ENCODE results near the gene EDNRB.
"Not testable (repeated sequence)": the region's sequence is repeated elsewhere in the genome, so short reads cannot be mapped to it uniquely, and the experiment has no call there.

The EDNRB gene

GRCh38 chr13:77896977-77897376 lies 21.7 kb downstream of the EDNRB start:
- no peak for DNase-seq (ENCODE audit: low spot score)

GRCh38 chr13:77896536-77896935 lies 22.1 kb downstream of the EDNRB start:
- DNase-seq (ENCODE audit: low spot score) = no peak

GRCh38 chr13:77894743-77895142 lies 23.9 kb downstream of the EDNRB start:
- DNase-seq (ENCODE audit: low spot score) = no peak

GRCh38 chr13:77893066-77893465 lies 25.6 kb downstream of the EDNRB start:
- DNase-seq (ENCODE audit: low spot score) = no peak

DNA sequence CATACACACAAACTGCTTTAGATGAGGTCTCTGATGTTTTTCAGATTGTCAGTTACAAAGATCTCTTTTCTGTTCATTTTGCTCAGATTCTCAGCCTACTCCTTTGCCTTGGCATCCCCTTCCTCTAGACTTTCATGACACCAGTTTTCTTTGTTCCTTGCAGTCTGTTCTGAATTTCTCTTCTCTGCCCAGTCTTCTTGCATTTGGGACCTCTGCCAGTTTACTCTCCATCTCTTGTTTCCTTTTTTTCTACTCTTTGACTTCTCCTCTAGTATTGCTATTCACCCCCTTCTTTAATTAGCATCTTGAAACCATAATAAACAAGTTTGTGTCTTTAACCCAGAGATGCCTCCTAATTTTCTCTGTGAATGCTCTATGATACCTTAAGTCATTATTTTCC lies 26.1 kb downstream of the EDNRB start:
- DNase-seq (ENCODE audit: low spot score) = no peak

GRCh38 chr13:77891486-77891885 lies 27.1 kb downstream of the EDNRB start:
- no peak for DNase-seq (ENCODE audit: low spot score)

GRCh38 chr13:77891041-77891440 lies 27.6 kb downstream of the EDNRB start:
- DNase-seq (ENCODE audit: low spot score) = no peak

DNA sequence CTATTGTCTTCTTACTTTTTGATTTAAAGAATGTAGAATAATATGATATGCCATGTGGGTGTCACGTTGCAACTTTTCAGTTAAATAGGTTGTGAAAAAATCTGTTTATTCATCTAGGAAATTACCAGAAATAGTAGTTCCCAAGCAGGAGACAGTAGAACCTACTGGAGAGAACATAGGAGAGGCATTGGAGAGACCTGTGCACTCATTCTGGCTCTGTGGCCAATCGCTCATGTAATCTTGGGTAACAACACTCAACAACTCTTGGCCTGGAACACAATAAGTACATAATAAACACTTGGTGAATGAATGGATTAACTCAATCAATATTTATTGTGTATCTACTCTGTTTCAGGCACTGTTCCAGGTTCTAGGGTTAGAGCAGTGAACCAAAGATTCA lies 35.3 kb downstream of the EDNRB start:
- no peak for DNase-seq (ENCODE audit: low spot score)

DNA sequence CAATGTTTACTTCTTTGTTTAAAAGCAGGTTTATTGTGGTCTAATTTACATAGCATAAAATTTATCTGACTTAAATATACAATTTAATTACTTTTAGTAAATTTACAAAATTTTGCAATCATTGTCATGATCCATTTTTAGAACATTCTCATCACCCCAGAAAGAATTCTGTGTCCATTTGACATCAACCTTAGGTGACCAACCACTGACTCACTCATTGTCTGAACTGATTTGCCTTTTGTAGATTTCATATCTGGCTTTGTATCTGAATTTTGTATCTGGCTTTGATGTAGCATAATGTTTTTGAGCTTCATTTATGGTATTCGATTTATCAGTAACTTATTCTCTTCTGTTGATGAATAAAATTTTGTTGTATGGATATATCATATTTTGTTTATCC lies 40.4 kb downstream of the EDNRB start:
- DNase-seq (ENCODE audit: low spot score) = no peak

DNA sequence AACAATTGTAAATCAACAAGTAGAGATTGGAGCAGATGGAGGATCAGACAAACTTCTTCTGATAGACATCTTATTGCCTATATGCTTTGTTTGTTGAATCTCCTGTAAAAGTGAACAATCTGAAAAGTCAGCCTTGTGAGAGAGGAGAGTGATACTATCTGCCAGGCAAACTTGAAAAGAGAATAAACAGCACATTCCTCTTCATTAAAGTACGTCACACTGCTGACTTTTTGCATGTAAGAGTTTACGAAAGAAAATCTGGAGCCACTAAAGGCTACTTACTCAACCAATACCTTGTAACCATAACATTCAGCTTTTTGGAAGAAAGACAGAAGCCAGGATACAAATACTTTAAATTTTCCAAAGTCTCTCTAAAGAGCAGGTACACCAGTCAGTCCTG lies 42.5 kb downstream of the EDNRB start:
- no peak for DNase-seq (ENCODE audit: low spot score)

DNA sequence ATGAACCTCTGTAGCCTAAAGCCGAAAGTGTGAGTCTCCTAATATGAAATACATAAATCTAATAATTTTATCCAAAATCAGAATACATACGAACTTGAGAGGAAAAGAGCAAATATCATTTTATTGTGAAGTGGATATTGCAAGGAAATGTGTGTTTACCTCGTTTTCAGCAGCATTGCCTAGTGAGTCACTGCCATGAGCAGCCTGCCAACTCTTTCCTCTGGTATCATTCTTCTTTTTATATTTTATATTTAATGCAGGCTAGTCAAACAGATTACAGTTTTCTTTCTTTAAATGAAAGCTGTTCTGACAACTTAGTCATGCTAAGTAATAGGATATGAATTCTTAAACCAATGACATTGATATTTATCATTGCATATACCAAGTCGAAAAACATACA lies 44.2 kb downstream of the EDNRB start:
- no peak for DNase-seq (ENCODE audit: low spot score)

- no peak for DNase-seq (ENCODE audit: low spot score)
These were observed 45.6 kb downstream of the EDNRB start for GRCh38 chr13:77872995-77873394.

DNA sequence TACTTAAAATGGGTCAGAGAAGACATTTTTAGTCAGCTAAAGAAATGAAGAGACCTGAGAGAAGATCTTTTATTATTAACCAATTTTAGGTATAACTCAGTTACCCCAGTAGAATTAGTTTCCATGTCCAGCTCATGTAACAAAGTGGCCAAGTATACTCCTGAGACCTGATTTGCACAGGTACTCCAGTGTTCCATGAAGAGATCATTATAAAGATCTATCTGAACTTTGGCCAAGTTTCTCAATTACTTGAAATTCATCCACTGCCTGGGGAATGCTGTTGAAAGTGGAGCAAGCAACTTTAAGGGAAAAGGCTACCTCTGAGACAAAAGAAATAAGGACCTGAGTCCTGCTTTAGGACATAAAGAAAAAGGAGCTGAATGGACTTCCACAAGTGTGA lies 47.0 kb downstream of the EDNRB start:
- no peak for DNase-seq (ENCODE audit: low spot score)

DNA sequence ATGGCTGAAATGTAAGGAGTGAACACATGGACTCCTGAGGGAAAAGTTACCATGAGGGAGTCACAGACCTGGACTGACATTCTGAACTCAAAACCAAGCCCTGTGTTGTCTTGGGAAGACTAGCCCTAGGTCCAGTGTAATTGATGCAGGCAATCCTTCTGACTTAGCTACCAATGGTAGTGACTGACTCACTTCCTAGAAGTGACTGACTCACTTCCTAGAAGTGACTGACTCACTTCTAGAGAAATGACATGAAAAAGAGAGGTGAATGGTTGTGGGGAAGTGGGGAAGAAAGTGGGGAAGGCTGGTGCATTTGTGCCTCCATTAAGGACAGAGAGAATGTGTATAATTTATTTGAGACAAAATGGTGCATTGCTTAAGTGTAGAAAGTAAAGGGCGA lies 49.9 kb downstream of the EDNRB start:
- no peak for DNase-seq (ENCODE audit: low spot score)

- no peak for DNase-seq (ENCODE audit: low spot score)
These were observed 51.7 kb downstream of the EDNRB start for GRCh38 chr13:77866971-77867370.

GRCh38 chr13:77865622-77866021 lies 53.0 kb downstream of the EDNRB start:
- no peak for DNase-seq (ENCODE audit: low spot score)

DNA sequence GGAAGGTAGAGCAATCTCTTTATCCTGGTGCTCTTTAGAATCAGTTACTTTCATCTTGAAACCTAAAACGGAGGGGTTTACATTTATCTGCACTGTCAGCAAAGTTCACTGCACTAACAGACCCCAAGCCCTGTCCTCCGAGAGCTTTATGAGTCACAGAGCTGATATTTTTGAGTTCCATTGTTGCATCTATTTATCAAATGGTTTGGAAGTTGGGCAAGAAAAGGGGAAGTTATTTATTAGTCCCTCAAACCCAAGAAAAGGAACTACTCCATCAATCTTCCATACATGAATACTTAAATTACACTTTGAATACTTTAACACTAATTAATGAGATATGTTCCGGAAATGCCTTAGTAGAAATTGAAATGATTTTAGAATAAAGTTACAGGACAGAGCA lies 55.5 kb downstream of the EDNRB start:
- DNase-seq (ENCODE audit: low spot score) = no peak

DNA sequence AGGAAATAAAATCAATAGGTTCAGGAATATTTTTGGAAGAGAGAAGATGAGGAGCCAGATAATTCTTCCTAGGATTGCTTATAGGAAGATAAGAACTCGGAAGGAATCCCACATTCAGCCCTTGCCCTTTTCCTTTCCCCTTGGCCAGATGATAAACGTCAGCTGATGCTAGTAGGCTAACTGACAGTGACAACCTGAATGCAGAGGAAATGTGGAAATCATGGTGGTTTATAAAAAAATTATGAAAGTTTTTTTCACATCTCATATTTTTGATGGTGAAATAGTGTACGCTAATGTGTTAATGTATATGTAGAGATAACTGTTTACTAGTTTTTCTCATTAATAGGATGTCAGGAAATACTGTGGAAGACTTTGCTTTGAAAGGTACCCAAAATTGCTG lies 56.9 kb downstream of the EDNRB start:
- no peak for DNase-seq (ENCODE audit: low spot score)

DNA sequence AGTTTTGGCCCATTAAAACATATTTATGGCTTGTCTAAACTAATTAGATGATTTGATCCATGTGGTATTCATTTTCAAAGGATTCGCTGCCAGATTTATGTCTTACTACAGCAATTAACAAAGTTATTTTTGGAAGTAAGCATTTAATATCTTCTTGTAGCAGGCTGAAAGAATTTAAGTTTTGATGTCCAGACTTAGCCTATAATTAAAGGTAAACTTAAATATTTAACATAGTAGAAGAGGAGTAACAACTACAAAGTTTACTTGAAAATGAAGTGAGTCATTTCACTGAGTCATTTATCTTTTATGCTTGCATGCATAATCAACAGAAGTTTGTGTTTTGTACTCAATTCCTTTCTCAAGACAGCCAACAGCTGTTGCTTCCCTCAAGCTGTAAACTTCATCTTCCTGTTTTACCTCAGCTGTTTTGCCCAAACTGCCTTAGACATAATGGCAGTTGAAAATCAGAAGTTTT lies 58.1 kb downstream of the EDNRB start:
- no peak for DNase-seq (ENCODE audit: low spot score)

DNA sequence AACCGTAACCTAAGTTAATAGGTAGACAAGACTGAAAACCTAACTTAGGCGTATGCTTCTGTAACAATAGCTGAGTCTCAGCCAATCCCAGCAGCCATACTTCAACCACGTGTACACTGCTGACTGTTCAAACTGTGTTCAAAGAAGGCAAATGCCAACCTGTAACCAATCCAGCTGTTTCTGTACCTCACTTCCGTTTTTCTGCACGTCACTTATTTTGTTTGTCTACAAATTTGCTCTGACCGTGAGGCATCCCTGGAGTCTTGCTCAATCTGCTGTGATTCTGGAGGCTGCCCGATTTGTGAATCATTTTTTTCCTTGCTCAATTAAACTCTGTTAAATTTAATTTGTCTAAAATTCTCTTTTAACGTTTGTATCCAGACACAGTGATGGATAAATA lies 59.2 kb downstream of the EDNRB start:
- DNase-seq (ENCODE audit: low spot score) = no peak

GRCh38 chr13:77857531-77858209 lies 61.0 kb downstream of the EDNRB start:
- no peak for DNase-seq (ENCODE audit: low spot score)

GRCh38 chr13:77853703-77854102 lies 64.9 kb downstream of the EDNRB start:
- DNase-seq (ENCODE audit: low spot score) = no peak

DNA sequence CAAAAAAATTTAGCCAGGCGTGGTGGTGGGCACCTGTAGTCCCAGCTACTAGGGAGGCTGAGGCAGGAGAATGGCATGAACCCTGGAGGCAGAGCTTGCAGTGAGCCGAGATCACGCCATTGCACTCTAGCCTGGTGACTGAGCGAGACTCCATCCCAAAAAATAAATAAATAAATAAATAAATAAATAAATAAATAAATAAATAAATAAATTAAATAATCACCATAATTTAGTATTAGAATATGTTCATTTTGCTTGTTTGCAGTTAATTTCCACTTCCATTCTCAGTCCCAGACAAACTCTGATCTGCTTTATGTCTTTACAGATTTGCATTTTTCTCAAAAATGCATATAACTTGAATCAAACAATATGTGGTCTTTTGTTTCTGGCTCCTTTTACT lies 70.6 kb downstream of the EDNRB start:
- DNase-seq (ENCODE audit: low spot score) = not testable (repeated sequence)

DNA sequence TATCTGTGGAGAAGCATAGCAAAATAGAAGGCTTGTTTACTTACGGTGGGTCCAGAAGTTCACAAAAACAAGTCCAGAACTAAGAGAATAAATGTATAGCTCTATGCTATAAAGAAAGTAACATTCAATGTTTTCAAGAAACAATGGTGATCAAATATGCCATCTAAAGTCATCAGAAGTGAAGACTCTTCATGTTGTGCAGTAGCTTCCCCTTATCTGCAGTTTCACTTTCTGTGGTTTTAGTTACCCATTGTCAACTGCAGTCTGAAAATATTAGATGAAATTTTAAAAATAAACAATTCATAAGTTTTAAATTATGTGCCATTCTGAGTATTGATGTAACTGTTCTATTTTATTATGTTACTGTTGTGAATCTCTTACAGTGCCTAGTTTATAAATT lies 72.5 kb downstream of the EDNRB start:
- DNase-seq (ENCODE audit: low spot score) = no peak
